ENCODE data around the gene SERPINA3. TPM values are rescaled to one million over a fixed set of nuclear protein-coding genes. Genes with fewer than 3 reads are reported as not detected.

Gene SERPINA3
- total RNA-seq, 1 experiment from 2014 or later: 2.3 TPM

DNA sequence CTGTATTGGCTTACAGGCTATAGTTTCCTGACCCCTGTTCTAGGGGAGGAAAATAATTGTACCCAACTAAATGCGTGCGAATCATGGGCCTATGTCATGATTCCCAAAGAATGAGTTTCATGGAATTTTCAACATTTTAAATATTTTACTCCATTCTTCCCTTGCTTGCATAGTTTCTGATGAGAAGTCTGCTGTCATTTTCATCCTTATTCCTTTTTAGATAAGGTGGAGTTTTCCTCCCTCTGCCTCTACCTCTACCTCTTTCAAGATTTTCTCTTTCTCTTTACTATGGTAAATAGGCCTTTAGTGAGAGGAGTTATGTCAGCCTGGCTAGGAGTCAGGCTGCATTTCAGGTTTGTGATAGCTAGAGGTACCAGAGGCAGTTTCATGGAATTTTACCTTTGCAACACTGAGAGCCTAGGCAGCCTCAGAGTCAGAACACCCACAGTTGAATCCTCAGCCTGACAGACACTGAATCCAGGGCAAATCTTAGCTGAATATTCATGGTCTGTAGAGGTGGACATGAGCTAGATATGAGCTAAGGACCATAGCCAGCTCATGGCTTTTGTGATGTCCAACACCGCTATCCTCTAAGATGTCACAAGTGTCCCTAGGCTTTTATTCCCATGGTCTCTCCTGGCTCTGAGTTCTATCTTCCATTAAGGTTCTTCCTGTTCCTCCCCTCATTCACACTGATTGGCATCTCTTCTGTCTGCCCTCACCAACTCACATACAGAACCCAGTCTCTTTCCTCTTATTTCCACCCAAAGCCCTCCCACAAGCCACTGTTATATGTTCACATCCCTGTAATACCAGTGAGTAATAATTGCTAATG lies 6.0 kb downstream of the SERPINA3 start:
- no peaks in the 10 kb centered on the region for H3K36me3 ChIP-seq (ENCODE audit: control insufficient read depth, insufficient read depth, low read length)
- no peaks in the 10 kb centered on the region for H3K27me3 Mint-ChIP-seq (ENCODE audit: insufficient read depth, unreplicated experiment)
- DNase-seq: no peak
- no peak overlapping the region for H3K4me3 Mint-ChIP-seq (ENCODE audit: unreplicated experiment)
- BruUV-seq (replicated peaks): no TSS peak
- H3K9me3 Mint-ChIP-seq (ENCODE audit: unreplicated experiment): peaks cover 48% of the 10 kb centered on the region
- peaks cover 7% of the 10 kb centered on the region for H3K9me3 ChIP-seq
- H3K4me1 Mint-ChIP-seq (ENCODE audit: low read depth, unreplicated experiment): no peaks in the 10 kb centered on the region
- H3K27me3 ChIP-seq (replicated peaks; ENCODE audit: control insufficient read depth, insufficient read depth, low read length): no peaks in the 10 kb centered on the region
- no peaks in the 10 kb centered on the region; the same call in 1 of the 2 replicates for H3K4me1 ChIP-seq
- H3K27ac Mint-ChIP-seq (ENCODE audit: unreplicated experiment): no peak overlapping the region
- H3K4me3 ChIP-seq (ENCODE audit: low read depth, low read length): no peak overlapping the region
- H3K36me3 Mint-ChIP-seq (ENCODE audit: insufficient read depth, unreplicated experiment): no peaks in the 10 kb centered on the region
- intact Hi-C loops (cut with micrococcal nuclease; ENCODE audit: unreplicated experiment): no loop called here
- POLR2A ChIA-PET: no interaction called here
- CTCF ChIA-PET: no interaction called here
- TF ChIP-seq, protein P1, sequence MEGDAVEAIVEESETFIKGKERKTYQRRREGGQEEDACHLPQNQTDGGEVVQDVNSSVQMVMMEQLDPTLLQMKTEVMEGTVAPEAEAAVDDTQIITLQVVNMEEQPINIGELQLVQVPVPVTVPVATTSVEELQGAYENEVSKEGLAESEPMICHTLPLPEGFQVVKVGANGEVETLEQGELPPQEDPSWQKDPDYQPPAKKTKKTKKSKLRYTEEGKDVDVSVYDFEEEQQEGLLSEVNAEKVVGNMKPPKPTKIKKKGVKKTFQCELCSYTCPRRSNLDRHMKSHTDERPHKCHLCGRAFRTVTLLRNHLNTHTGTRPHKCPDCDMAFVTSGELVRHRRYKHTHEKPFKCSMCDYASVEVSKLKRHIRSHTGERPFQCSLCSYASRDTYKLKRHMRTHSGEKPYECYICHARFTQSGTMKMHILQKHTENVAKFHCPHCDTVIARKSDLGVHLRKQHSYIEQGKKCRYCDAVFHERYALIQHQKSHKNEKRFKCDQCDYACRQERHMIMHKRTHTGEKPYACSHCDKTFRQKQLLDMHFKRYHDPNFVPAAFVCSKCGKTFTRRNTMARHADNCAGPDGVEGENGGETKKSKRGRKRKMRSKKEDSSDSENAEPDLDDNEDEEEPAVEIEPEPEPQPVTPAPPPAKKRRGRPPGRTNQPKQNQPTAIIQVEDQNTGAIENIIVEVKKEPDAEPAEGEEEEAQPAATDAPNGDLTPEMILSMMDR (IDR thresholded peaks at IDR 0.05; ENCODE audit: insufficient read depth in 1 of 2, low read depth in 1 of 2, low read length in 1 of 2, severe bottlenecking in 1 of 2, unreplicated experiment in 1 of 2): no peak

DNA sequence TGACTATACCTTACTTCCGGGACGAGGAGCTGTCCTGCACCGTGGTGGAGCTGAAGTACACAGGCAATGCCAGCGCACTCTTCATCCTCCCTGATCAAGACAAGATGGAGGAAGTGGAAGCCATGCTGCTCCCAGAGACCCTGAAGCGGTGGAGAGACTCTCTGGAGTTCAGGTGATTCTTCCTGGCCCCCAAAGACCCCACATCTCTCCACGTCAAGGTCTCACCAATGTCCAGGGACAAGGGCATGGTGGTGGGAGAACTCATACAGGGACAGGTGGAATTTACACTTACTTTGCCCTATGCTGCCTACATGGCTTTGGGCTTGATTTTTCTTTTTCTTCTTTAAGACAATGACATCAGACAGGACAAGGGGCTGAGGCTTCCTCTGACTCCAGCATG lies 7.1 kb downstream of the SERPINA3 start:
- no peak overlapping the region for H3K27ac Mint-ChIP-seq (ENCODE audit: unreplicated experiment)

DNA sequence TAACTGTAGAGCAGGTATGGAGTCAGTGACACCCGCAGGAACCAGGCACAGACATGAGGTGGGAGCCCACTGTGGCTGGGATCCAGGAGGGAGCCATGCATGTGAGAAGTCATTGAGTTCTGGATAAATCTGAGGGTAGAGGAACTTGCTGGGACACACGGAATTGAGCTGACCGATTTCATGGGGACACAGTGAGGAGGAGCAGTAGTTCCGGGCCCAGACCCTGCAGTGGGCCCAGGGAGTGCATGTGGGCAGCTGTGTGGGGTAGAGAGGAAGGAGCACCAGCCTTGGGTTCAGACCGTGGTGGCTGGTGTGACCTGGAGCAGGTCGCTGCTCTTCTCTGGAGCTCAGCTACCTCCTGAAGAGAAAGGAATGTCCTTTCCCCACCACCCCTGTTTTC lies 8.4 kb downstream of the SERPINA3 start:
- DNase-seq: no peak
- Mint-ChIP-seq H3K4me1 (ENCODE audit: low read depth, unreplicated experiment) (no peaks in the 10 kb centered on the region), H3K27ac (ENCODE audit: unreplicated experiment) (no peak overlapping the region), H3K9me3 (ENCODE audit: unreplicated experiment) (peaks cover 48% of the 10 kb centered on the region), H3K27me3 (ENCODE audit: insufficient read depth, unreplicated experiment) (no peaks in the 10 kb centered on the region), H3K4me3 (ENCODE audit: unreplicated experiment) (no peak overlapping the region), H3K36me3 (ENCODE audit: insufficient read depth, unreplicated experiment) (no peaks in the 10 kb centered on the region)
- intact Hi-C loops (cut with micrococcal nuclease; ENCODE audit: unreplicated experiment): no loop called here
- no peaks in the 10 kb centered on the region for H3K36me3 ChIP-seq (ENCODE audit: control insufficient read depth, insufficient read depth, low read length)
- TF ChIP-seq, protein P1 (IDR thresholded peaks at IDR 0.05; ENCODE audit: insufficient read depth in 1 of 2, low read depth in 1 of 2, low read length in 1 of 2, severe bottlenecking in 1 of 2, unreplicated experiment in 1 of 2): no peak
- H3K27me3 ChIP-seq (replicated peaks; ENCODE audit: control insufficient read depth, insufficient read depth, low read length): no peaks in the 10 kb centered on the region; the same call in 1 of the 2 replicates
- H3K4me3 ChIP-seq (ENCODE audit: low read depth, low read length): no peak overlapping the region
- POLR2A ChIA-PET: no interaction called here
- BruUV-seq (replicated peaks): no TSS peak
- peaks cover 7% of the 10 kb centered on the region for H3K9me3 ChIP-seq
- CTCF ChIA-PET: no interaction called here
- H3K4me1 ChIP-seq: no peaks in the 10 kb centered on the region

More for the DNA sequence above, 7.1 kb downstream of the SERPINA3 start:
- Mint-ChIP-seq H3K36me3 (ENCODE audit: insufficient read depth, unreplicated experiment) (no peaks in the 10 kb centered on the region), H3K4me1 (ENCODE audit: low read depth, unreplicated experiment) (no peaks in the 10 kb centered on the region), H3K27me3 (ENCODE audit: insufficient read depth, unreplicated experiment) (no peaks in the 10 kb centered on the region), H3K9me3 (ENCODE audit: unreplicated experiment) (peaks cover 48% of the 10 kb centered on the region), H3K4me3 (ENCODE audit: unreplicated experiment) (no peak overlapping the region)
- CTCF ChIA-PET: no interaction called here
- peaks cover 7% of the 10 kb centered on the region for H3K9me3 ChIP-seq
- TF ChIP-seq, protein P1 (IDR thresholded peaks at IDR 0.05; ENCODE audit: insufficient read depth in 1 of 2, low read depth in 1 of 2, low read length in 1 of 2, severe bottlenecking in 1 of 2, unreplicated experiment in 1 of 2): no peak
- H3K4me1 ChIP-seq: no peaks in the 10 kb centered on the region
- H3K27me3 ChIP-seq (replicated peaks; ENCODE audit: control insufficient read depth, insufficient read depth, low read length): no peaks in the 10 kb centered on the region
- H3K36me3 ChIP-seq (ENCODE audit: control insufficient read depth, insufficient read depth, low read length): no peaks in the 10 kb centered on the region
- POLR2A ChIA-PET: no interaction called here
- intact Hi-C loops (cut with micrococcal nuclease; ENCODE audit: unreplicated experiment): no loop called here
- DNase-seq: no peak
- H3K4me3 ChIP-seq (ENCODE audit: low read depth, low read length): no peak overlapping the region
- BruUV-seq (replicated peaks): no TSS peak

Measured in Caco-2 (cell line).